ENCODE measurements around the gene ANKEF1. TPM values are rescaled to one million over a fixed set of nuclear protein-coding genes. Genes with fewer than 3 reads are reported as not detected.

Gene ANKEF1
- total and polyA plus RNA-seq, 10 of the 15 experiments (the other 5 are each of a cell fraction or from before 2014, with no cell fraction given) = 0.04 to 3.0 (median 0.89) TPM

GRCh38 chr20:10060226-10060625, 25.4 kb downstream of the ANKEF1 start:
- Histone ChIP-seq H4K20me1 (ENCODE audit: control insufficient read depth, insufficient read depth) (no peaks in the 10 kb centered on the region), H3K9ac (ENCODE audit: control insufficient read depth, insufficient read depth, low read length) (no peak overlapping the region), H3K27ac (ENCODE audit: control insufficient read depth, insufficient read depth) (no peak overlapping the region), H3K4me3 (no peak overlapping the region), H3K4me1 (ENCODE audit: control insufficient read depth, insufficient read depth, low read length) (peaks cover 6% of the 10 kb centered on the region), H3K27me3 (replicated peaks in 1 of 2; ENCODE audit: control insufficient read depth in 2 of 2, insufficient read depth in 2 of 2, low read length in 1 of 2) (peaks cover 0 to 2% of the 10 kb centered on the region in 2 experiments; a peak in 1 of 4 replicates), H3K9me3 (replicated peaks; ENCODE audit: control insufficient read depth, insufficient read depth, low read length) (no peaks in the 10 kb centered on the region), H3K4me2 (ENCODE audit: control insufficient read depth, insufficient read depth) (no peak overlapping the region), H3K79me2 (ENCODE audit: control insufficient read depth, insufficient read depth, low read length) (no peaks in the 10 kb centered on the region), H2AFZ (ENCODE audit: control insufficient read depth, low read depth, low read length) (no peak overlapping the region), H3K36me3 (ENCODE audit: control insufficient read depth in 2 of 2, insufficient read depth in 2 of 2, low read length in 1 of 2) (no peaks in the 10 kb centered on the region)
- no peak for TF ChIP-seq IKZF1 (conservative IDR thresholded peaks at IDR 0.05)
- TF ChIP-seq NR2F1 (conservative IDR thresholded peaks at IDR 0.05) = no peak
- peak in 1 of 2 experiments; percentile 56; a peak in 1 of 4 replicates for TF ChIP-seq ETV6 (conservative IDR thresholded peaks at IDR 0.05 in 1 of 2, IDR thresholded peaks at IDR 0.05 in 1 of 2; ENCODE audit: borderline replicate concordance in 1 of 2, low read depth in 1 of 2)
- CTCF ChIA-PET = no interaction called here
- ATAC-seq (peak; percentile 54), DNase-seq (ENCODE audit: low read depth, low spot score) (no peak), FAIRE-seq (no peak)
- BruUV-seq (replicated peaks) = no TSS peak
- intact Hi-C loops (cut with micrococcal nuclease; ENCODE audit: unreplicated experiment) (no loop called here), in situ Hi-C loops (cut with MboI) (no loop called here)
- RAD21 ChIA-PET (ENCODE audit: unreplicated experiment) = no interaction called here
- POLR2A ChIA-PET = no interaction called here
- WGBS (ENCODE audit: insufficient coverage, insufficient replicate concordance, low lambda C conversion rate, missing lambda C conversion rate) = 0% methylated on average over 8 of the region's 8 CpGs
- SMC1A ChIA-PET (ENCODE audit: uncharacterized antibody, unreplicated experiment) = no interaction called here

- no peak for TF ChIP-seq HDAC2 (IDR thresholded peaks at IDR 0.05)
- TF ChIP-seq RB1 (IDR thresholded peaks at IDR 0.05; ENCODE audit: borderline replicate concordance) = no peak
- no peak for TF ChIP-seq NFXL1 (IDR thresholded peaks at IDR 0.05; ENCODE audit: borderline replicate concordance)
- TF ChIP-seq MEF2A (IDR thresholded peaks at IDR 0.05; ENCODE audit: insufficient read depth, low read depth, low read length) = no peak
- TF ChIP-seq GABPA (IDR thresholded peaks at IDR 0.05; ENCODE audit: low read depth) = no peak
- TF ChIP-seq IKZF2 (IDR thresholded peaks at IDR 0.05) = no peak
- no peak overlapping the region for H2AFZ ChIP-seq (ENCODE audit: control insufficient read depth, low read depth, low read length)
- POLR2A ChIA-PET = no interaction called here
- intact Hi-C loops (cut with micrococcal nuclease; ENCODE audit: unreplicated experiment) (no loop called here), in situ Hi-C loops (cut with MboI) (no loop called here)
- H3K9ac ChIP-seq (ENCODE audit: control insufficient read depth, insufficient read depth, low read length) = no peak overlapping the region
- DNase-seq (ENCODE audit: low read depth, low spot score) (no peak), ATAC-seq (no peak), FAIRE-seq (no peak)
- no peaks in the 10 kb centered on the region for H3K9me3 ChIP-seq (replicated peaks; ENCODE audit: control insufficient read depth, insufficient read depth, low read length)
- CTCF ChIA-PET = no interaction called here
- 5% methylated on average over 2 of the region's 2 CpGs for WGBS (ENCODE audit: insufficient coverage, insufficient replicate concordance, low lambda C conversion rate, missing lambda C conversion rate)
- H3K4me2 ChIP-seq (ENCODE audit: control insufficient read depth, insufficient read depth) = no peak overlapping the region
- SMC1A ChIA-PET (ENCODE audit: uncharacterized antibody, unreplicated experiment) = interaction anchor here (0.5 kb wide), 1 partner anchor 939 kb away, joined by 3 read pairs; no protein-coding TSS in a partner anchor
- H3K4me3 ChIP-seq = no peak overlapping the region
- H3K79me2 ChIP-seq (ENCODE audit: control insufficient read depth, insufficient read depth, low read length) = no peaks in the 10 kb centered on the region
- RAD21 ChIA-PET (ENCODE audit: unreplicated experiment) = no interaction called here
- H3K36me3 ChIP-seq (ENCODE audit: control insufficient read depth in 2 of 2, insufficient read depth in 2 of 2, low read length in 1 of 2) = no peaks in the 10 kb centered on the region
- BruUV-seq (replicated peaks) = no TSS peak
- peaks cover 6% of the 10 kb centered on the region for H3K4me1 ChIP-seq (ENCODE audit: control insufficient read depth, insufficient read depth, low read length)
- H3K27ac ChIP-seq (ENCODE audit: control insufficient read depth, insufficient read depth) = no peak overlapping the region
- no peaks in the 10 kb centered on the region for H4K20me1 ChIP-seq (ENCODE audit: control insufficient read depth, insufficient read depth)
- H3K27me3 ChIP-seq (replicated peaks in 1 of 2; ENCODE audit: control insufficient read depth in 2 of 2, insufficient read depth in 2 of 2, low read length in 1 of 2) = peaks cover 0 to 2% of the 10 kb centered on the region in 2 experiments; a peak in 1 of 4 replicates
Observed at GRCh38 chr20:10061641-10062040, 26.9 kb downstream of the ANKEF1 start.

All from GM12878 (cell line).